CD4-positive, alpha-beta T cell treated with Interleukin-15 for 4 hours (primary cell): ENCODE data around the gene SLC23A1.
"Not testable (repeated sequence)": the region's sequence is repeated elsewhere in the genome, so short reads cannot be mapped to it uniquely, and the experiment has no call there.

Experiments
- DNase-seq: peaks from one replicate; pipeline ENCODE4 v3.0.0-alpha.2; 2020; ENCODE audit warnings: low spot score

SLC23A1 gene

DNA sequence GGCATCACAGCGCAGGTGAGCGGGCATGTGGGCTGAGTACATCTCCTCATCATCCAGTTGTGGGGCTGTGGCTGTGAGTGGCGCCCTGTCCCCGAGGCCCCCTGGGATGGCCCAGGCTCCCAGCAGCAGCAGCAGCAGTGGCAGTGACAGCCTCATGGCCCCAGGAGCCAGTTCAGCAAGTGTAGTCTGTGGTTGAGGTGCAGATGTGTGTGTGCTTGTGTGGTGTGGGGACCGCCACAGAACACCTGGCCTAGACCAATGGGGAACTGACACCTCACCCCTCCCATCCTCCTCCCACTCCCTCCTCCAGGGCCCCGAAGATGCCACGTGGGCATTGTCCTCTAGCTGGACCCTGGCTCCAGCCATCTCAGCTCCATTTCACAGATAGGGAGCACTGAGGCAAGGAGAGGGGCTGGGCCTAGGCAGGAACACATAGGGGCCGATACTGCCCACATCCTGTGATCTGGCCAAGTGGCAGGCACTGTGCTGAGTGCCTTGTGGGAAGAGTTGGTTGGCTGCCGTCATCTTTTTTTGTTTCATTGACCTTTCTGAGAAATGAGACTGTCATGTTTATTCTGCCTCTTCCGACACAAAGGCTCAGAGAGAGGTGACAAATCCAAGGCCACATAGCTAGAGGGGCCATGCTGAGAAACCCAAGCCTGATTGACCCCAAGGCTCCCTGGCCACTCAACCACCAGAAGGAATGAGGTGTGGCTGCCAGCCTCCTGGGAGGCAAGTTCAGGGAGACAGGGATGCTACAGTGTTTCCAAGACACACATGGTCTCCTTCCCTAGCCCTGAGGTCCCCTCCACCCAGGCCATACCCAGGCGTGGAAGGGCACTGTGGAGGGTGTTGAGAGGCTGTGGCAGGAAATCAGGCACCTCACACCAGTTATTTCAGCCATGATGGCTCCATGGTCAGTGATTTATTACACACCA is 6.9 kb upstream of the SLC23A1 start, which contains the start of gene MZB1:
Gene MZB1 (minus strand): TSS at position 213 of the 938 bp plus-strand sequence. CDS start 57 bp downstream, at position 156.
- peak; percentile 75 for DNase-seq

- no peak for DNase-seq
These were observed 5.2 kb upstream of the SLC23A1 start for GRCh38 chr5:139388198-139388821.

GRCh38 chr5:139387611-139388197 is 4.6 kb upstream of the SLC23A1 start:
- no peak for DNase-seq

GRCh38 chr5:139386956-139387355 is 3.9 kb upstream of the SLC23A1 start:
- DNase-seq, result not testable (repeated sequence)

DNA sequence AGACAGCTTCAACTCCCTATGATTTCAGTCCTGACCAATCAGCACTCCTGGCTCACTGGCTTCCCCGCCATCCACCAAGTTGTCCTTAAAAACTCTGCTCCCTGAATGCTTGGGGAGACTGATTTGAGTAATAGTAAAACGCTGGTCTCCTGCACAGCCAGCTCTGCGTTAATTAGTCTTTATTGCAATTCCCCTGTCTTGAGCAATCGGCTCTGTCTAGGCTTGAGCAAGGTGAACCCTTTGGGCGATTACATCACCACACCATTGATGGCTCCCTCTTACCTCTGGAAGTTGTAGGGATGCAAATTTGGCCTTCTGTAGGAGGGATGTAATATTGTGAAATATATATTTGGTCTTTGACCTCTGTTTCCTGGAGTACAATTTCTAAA is 2.9 kb upstream of the SLC23A1 start:
- no peak for DNase-seq

- peak; percentile 32 for DNase-seq
These were observed 2.3 kb upstream of the SLC23A1 start for GRCh38 chr5:139385061-139386049.

DNA sequence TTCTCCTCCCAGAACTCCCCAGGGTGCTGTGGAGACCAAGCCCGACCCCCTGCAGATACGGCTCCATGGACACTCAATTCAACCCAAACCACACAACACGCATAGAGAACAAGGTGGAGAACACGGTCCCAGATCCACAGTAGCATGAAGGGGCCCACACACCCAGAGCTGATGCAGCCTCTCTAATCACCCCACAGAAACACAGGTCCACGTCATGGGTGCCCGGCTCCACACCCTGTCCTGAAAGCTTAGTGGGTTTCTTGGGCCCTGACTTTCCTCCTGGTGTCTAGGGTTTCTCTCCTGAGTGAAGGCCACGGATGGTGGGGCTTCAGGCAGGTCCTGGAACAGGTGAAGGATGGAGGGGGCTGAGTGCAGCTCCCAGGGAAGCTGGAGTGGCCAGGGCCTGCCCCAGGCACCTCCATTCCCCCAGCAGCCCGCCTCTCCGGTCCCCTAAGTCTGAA is 1.5 kb upstream of the SLC23A1 start:
- DNase-seq, result no peak

DNA sequence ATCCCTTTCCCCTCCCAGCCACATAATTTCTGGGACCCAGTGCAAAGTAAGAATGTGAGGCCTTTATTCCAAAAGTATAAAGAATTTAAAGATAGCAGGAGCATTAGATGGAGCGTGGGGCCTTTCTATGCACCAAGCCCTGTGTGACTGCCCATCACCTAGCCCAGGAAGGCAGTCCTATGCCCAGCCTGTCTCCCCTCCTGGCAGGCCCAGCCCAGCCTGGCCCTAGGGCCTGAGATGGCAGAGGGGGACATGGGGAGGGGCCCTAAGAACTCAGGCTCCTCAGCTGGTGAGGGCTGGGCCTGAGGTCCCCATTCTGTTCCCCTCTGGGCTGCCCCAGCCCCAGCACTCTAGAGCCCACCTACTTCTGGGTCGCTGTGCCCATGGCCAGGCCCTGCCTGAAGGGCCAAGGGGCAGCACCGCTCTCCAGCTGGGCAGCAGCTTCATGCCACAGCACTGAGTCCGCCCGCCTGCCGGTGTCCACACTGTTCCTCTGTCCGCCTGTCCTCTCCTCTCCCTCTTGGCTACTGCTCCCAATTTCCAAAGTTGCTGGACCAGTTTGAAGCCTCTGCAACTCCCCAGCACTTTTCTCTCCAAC is 995 bp upstream of the SLC23A1 start:
- no peak for DNase-seq

DNA sequence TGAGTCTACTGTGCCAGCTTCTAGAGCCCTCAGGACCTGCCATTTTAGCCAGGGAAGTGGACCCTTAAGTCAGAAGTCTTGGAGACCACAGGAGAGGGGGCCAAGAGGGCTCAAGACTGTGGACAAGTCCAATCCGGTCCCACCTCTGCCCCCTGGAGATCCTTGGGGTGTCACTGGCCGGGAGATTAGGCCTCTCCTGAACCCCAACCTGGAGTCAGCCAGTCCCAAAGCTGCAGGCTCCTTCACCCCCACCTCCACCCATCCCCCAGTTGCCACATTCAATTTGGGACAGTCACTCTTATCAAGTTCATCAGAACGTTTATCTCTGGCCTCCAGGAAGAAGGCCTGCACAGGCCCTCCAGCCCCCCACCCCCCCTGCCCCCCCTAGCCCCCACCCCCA is 290 bp downstream of the SLC23A1 start:
- DNase-seq, result no peak

GRCh38 chr5:139381837-139382761 is 998 bp downstream of the SLC23A1 start:
- DNase-seq, result no peak

- no peak for DNase-seq
These were observed 3.3 kb downstream of the SLC23A1 start for GRCh38 chr5:139379626-139380449.

DNA sequence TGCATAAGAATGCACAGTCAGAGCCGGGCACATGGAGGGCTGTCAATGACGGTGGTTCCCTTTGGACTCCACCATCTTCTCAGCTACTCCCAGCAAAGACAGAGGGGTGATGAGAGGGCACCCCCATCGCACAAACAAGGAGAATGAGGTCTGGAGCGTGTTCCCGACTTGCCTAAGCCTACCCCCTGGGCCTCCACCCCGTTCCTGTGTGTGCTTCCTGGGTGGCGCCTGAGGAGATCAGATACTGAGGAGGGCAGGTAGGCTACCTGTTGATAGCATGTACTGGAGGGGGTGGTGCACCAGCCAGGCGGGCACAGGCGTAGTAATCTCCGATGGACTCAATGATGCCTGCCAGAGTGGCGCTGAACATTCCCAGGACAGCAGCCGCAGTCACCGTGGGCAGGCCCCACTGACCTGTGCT is 4.1 kb downstream of the SLC23A1 start:
- DNase-seq, result no peak

DNA sequence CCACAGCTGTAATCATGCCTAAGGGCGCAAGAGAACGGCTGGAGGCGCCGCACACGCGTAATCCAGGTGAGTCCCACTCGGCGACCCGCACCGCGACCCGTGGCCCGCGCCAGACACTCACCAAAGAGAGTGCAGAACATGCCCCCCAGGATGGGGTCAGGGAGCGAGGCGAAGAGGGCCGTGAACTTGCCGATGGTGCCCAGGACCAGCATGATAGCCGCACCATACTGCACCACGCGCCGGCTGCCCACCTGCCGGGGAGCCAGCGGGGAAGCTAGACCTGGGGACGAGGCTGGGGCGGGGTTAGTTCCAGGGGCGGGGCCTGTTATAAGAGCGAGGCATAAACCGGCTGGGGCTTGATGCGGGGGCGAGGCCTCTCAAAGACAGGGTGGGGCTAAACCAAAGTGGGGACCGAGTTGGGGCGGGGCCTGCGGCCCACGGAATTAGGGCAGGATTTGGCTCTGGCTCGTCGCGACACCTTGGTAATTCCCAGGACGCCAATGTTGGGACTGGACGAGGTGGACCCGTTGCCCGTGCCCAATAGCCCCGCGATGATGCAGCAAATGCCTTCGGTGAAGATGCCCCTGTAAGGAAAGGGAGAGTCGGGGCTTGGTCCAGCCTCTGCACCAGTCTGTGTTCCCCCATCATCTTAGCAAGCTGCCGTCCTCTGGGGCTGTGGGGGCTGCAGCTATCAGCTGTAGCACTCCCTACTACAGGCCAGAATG is 4.8 kb downstream of the SLC23A1 start:
- no peak for DNase-seq

- DNase-seq, result no peak
These were observed 5.9 kb downstream of the SLC23A1 start for GRCh38 chr5:139377226-139377625.

DNA sequence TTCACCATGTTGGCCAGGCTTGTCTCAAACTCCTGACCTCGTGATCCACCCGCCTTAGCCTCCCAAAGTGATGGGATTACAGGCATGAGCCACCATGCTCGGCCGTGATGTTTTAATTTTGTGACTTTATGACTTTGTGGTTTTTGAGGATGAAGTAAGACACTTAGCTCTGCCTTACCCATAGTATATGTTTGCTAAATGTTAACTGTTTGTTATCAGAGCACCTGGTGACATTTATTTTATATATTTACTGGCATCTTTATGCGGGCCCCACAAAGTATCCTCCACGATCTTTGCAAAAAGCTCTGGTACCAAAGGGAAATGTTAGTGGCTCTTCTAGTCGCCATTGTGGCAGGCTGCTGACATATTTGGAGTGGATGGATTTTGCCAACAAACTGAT is 6.7 kb downstream of the SLC23A1 start:
- no peak for DNase-seq

DNA sequence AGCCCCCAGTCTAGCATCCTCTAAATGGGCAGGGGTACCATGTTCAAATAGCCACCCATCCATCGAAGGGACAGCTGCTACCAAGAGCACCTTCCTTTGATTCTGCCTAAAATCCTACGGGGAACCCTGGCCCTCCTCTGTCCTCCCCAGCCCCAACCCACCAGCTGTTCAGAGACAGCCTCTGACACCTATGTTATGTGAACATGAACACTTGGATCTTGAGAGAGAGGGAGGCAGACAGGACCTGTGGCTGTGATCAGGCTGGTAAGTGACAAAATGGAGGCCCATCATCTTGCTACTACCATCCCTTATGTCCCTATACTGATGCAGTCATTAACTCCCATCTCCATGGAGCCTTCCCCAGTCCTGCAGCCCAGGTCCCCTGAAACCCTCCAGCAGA is 8.2 kb downstream of the SLC23A1 start:
- no peak for DNase-seq

DNA sequence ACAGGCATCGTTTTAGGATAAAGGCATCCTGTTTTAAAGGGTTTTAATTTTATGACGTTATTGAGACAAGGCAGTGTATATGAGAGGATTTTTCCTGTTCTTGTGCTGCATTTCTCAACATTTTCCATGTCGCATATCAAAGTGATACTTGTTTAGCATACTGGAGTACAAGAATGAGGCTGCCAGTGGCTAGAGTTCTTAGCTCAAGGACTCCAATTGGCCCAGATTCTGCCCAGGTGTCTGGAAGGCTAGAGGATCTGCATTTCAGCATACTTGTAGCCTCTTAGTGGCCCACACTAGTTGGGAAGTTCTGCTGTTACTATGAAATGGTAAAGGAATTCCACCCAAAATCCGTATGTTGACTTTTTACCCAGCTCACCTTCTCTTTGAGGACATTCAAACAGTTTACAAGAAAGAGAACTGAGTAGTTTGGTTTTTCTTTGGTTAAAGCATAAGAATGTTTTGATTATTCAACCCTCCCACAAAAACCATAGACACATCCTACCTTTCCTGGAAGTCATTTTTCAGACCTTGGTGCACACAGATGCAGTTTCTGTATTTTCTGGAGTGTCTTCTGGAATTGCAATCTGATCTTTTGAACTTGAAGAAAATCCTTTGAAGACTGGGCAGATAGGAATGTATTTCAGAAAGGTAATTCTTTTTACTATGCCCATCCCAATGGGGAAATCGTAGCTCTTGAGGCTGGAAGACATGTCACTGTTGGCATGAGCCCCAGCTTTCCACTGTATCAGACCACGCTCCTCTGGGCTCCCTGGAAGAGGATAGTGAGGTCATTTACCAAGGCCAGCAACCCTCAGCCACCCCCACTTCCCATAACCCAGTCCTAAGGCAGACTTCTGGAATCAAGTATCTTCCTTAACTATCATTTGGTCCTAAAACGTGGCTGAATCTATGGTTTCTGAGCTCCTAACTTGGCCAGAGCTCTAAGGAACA is 11.3 kb downstream of the SLC23A1 start:
- DNase-seq, result no peak
